Upper lobe of left lung (tissue), 6 donors: ENCODE measurements around the gene PUDP. TPM values are rescaled to one million over a fixed set of nuclear protein-coding genes. Genes with fewer than 3 reads are reported as not detected.
A peak's percentile ranks its signal among the peaks of the same experiment; 100 is the strongest.

ENCODE experiments used
- ATAC-seq, 2 donors: fragments of 200-7000 bp; cut with Tn5 transposase; one replicate each; pipeline ENCODE4 v1.9.1; 2022; ENCODE audit warnings: mild to moderate bottlenecking in 2 of 2, moderate library complexity in 2 of 2; ENCODE audit not compliant: low FRiP score in 2 of 2
- DNase-seq, 2 donors: peaks; one replicate each; pipeline ENCODE4 v3.0.0-alpha.2; 2019 to 2020
- H3K27ac ChIP-seq, 4 donors: fragments of 200-600 bp; sonication (generic); one replicate each; pipeline ENCODE4 v1.5.1; 2016 to 2019
- H3K27me3 ChIP-seq, 4 donors: fragments of 200-600 bp; sonication (generic); one replicate each; pipeline ENCODE4 v1.5.1; 2017 to 2019
- H3K36me3 ChIP-seq, 4 donors: fragments of 200-600 bp; sonication (generic); one replicate each; pipeline ENCODE4 v1.5.1; 2016 to 2019
- H3K4me1 ChIP-seq, 4 donors: fragments of 200-600 bp; sonication (generic); one replicate each; pipeline ENCODE4 v1.5.1; 2018 to 2019
- H3K4me3 ChIP-seq, 4 donors: fragments of 200-600 bp; sonication (generic); one replicate each; pipeline ENCODE4 v1.5.1; 2017 to 2019; ENCODE audit warnings: mild to moderate bottlenecking in 2 of 4, moderate library complexity in 1 of 4
- H3K9me3 ChIP-seq, 4 donors: fragments of 200-600 bp; sonication (generic); one replicate each; pipeline ENCODE4 v1.5.1; 2018 to 2019
- EP300 ChIP-seq, 4 donors: sonication (generic); formaldehyde crosslinking; IDR thresholded peaks; one replicate each; pipeline ENCODE4 v1.5.1; 2017; ENCODE audit warnings: antibody characterized with exemption in 4 of 4, control low read depth in 2 of 4
- POLR2A ChIP-seq, 4 donors: fragments of 450-650 bp; IDR thresholded peaks; one replicate each; pipeline ENCODE4 v1.5.1; 2016 to 2017; ENCODE audit warnings: antibody characterized with exemption in 4 of 4, mild to moderate bottlenecking in 2 of 4
- POLR2AphosphoS5 ChIP-seq, 2 donors: sonication (generic); formaldehyde crosslinking; IDR thresholded peaks; one replicate each; pipeline ENCODE4 v1.5.1; 2017; ENCODE audit warnings: antibody characterized with exemption in 2 of 2
- WGBS, 2 donors: methylation state at CpG; one replicate each; pipeline ENCODE4 v1.1.5; 2017 to 2018; 5-methylcytosine and 5-hydroxymethylcytosine counted together
- total RNA-seq, 6 donors: library from RNA; depleted of rRNA in 4 of 6; stranded (reverse); fragments of >200 nt in 4 of 6; gene quantifications; one replicate each; pipeline versions ENCODE4 v1.1.0 to v1.2.1, GENCODE V29; 2016 to 2021
- TF ChIP-seq, protein P1 (sequence below), 6 experiments: fragments of 450-650 bp in 4 of 6; fragments of 200-600 bp in 2 of 6; sonication (generic) in 2 of 6; IDR thresholded peaks; one replicate each; pipeline ENCODE4 v1.5.1; 2016 to 2019; ENCODE audit warnings: antibody characterized with exemption in 6 of 6
- donor health status: DM: no; HTN: no; CAD: no; lungs with moderate emphysema.
- donor health status: DM: no; HTN: yes; CAD: no; lungs with severe emphysema.

PUDP gene
- total RNA-seq, 6 donors from 2014 or later: 15.0 to 48.2 (median 25.8) TPM

DNA sequence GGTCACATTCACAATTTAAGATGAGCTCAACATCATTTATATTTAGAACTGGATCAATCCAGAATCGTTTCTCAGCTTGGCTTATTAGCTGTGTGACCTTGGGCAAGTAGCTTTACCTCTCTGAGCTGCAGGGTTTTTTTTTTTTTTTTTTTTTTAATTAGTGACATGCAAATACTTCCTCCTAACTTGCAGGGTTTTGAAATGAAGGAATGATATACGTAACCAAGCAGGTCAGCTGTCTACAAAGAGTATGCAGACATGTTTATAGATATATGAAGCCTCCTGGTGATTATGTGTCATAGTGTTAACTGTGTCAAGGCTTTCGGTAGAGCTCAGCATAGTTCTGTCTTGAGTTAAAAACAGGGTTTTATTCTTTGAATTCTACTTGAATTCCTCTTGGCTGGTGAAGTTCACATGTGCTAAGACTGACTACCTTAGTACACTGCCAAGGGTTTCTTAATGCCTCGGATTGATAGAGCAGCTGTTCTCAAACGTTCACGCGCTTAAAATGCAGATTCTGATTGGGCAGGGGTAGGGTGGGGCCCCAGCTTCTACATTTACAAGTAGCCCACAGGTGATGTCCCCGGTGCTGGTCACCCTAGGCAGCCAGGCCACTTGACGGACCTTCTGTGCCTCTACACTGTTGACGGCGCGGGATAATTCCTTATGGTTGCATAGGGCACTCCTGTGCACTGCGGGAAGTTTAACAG is 1.1 kb downstream of the PUDP start:
- Histone ChIP-seq H3K27ac (peak overlapping the region; percentile 87 to 96 (median 91)), H3K4me3 (peak overlapping the region; percentile 75 to 93 (median 88)), H3K9me3 (no peaks in the 10 kb centered on the region), H3K4me1 (peaks cover 4 to 27% (median 21%) of the 10 kb centered on the region in 4 donors), H3K27me3 (no peaks in the 10 kb centered on the region), H3K36me3 (no peaks in the 10 kb centered on the region)
- DNase-seq (peak in 1 of 2 donors; percentile 63), ATAC-seq (peak in 1 of 2 donors; percentile 67)
- 31 to 35% methylated on average over 7 to 13 of the region's 13 CpGs for WGBS, 2 donors
- no peak for TF ChIP-seq EP300 (IDR thresholded peaks at IDR 0.05)
- TF ChIP-seq, protein P1, sequence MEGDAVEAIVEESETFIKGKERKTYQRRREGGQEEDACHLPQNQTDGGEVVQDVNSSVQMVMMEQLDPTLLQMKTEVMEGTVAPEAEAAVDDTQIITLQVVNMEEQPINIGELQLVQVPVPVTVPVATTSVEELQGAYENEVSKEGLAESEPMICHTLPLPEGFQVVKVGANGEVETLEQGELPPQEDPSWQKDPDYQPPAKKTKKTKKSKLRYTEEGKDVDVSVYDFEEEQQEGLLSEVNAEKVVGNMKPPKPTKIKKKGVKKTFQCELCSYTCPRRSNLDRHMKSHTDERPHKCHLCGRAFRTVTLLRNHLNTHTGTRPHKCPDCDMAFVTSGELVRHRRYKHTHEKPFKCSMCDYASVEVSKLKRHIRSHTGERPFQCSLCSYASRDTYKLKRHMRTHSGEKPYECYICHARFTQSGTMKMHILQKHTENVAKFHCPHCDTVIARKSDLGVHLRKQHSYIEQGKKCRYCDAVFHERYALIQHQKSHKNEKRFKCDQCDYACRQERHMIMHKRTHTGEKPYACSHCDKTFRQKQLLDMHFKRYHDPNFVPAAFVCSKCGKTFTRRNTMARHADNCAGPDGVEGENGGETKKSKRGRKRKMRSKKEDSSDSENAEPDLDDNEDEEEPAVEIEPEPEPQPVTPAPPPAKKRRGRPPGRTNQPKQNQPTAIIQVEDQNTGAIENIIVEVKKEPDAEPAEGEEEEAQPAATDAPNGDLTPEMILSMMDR (IDR thresholded peaks at IDR 0.05): no peak
- no peak for TF ChIP-seq POLR2A (IDR thresholded peaks at IDR 0.05)
- TF ChIP-seq POLR2AphosphoS5 (IDR thresholded peaks at IDR 0.05): no peak

DNA sequence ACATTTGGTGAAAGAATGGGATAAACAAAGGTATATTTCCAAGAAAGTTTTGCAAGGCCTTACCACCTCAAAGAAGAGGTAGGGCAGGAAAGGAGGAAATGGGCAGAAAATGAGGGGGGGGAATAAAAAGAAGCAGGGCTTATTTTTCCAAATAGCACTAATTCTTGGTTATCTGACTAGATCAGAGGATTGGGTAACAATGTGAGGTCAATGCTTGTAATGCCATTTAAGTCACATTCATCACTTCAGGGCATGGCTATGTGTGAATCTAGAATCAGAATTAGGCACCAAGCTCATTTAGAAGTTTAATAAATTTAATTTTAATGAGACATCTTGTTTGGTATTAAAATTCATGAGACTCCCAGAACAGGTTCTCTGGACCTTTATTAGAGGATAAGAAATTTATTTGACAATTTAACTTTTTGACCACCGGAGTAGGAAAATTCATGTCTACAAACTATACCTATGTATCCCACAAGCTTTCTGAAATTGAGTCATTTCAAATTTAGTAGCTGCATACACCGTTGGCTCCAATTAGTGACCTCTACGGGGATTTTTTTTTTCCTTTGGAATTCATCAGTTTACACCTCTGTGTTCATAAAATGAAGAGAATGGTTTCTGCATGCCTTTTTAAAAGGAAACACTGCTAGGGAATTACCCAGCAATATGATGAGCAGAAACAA is 1.8 kb downstream of the PUDP start:
- peaks cover 4 to 27% (median 21%) of the 10 kb centered on the region in 4 donors for H3K4me1 ChIP-seq
- 81 to 85% methylated on average over 3 of the region's 3 CpGs for WGBS, 2 donors
- DNase-seq (no peak), ATAC-seq (no peak)
- no peaks in the 10 kb centered on the region for H3K36me3 ChIP-seq
- no peak for TF ChIP-seq POLR2AphosphoS5 (IDR thresholded peaks at IDR 0.05)
- TF ChIP-seq EP300 (IDR thresholded peaks at IDR 0.05): no peak
- TF ChIP-seq, protein P1 (IDR thresholded peaks at IDR 0.05): no peak
- no peak for TF ChIP-seq POLR2A (IDR thresholded peaks at IDR 0.05)
- peak overlapping the region in 2 of 4 donors; percentile 30 to 57 for H3K27ac ChIP-seq
- H3K27me3 ChIP-seq: no peaks in the 10 kb centered on the region
- H3K9me3 ChIP-seq: no peaks in the 10 kb centered on the region
- H3K4me3 ChIP-seq: no peak overlapping the region

DNA sequence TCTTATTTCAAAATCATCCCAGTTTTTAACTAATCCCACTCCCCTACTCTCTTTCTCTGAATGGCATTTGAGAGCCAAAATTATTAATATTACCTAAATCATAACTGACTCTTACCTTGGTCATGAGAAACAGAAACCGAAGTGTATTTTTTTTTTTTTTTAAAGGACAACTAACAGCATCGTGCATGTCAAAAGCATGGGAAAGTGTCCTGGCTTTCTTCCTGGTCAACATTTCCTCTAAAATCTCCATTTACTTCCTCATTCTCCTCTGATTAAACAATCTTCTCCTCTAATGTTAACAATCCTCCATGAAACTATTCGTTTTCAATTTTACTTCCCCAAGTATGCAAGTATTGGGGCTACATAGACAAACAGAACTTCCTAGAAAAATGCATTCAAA is 2.5 kb downstream of the PUDP start:
- 2 to 10% methylated on average over 3 of the region's 3 CpGs for WGBS, 2 donors
- ATAC-seq (no peak), DNase-seq (no peak)
- peaks cover 4 to 27% (median 21%) of the 10 kb centered on the region in 4 donors for H3K4me1 ChIP-seq
- peak overlapping the region in 2 of 4 donors; percentile 30 to 57 for H3K27ac ChIP-seq
- H3K4me3 ChIP-seq: no peak overlapping the region
- TF ChIP-seq POLR2AphosphoS5 (IDR thresholded peaks at IDR 0.05) (no peak), EP300 (IDR thresholded peaks at IDR 0.05) (no peak), POLR2A (IDR thresholded peaks at IDR 0.05) (no peak)
- TF ChIP-seq, protein P1 (IDR thresholded peaks at IDR 0.05): no peak
- H3K9me3 ChIP-seq: no peaks in the 10 kb centered on the region
- H3K27me3 ChIP-seq: no peaks in the 10 kb centered on the region
- H3K36me3 ChIP-seq: no peaks in the 10 kb centered on the region

DNA sequence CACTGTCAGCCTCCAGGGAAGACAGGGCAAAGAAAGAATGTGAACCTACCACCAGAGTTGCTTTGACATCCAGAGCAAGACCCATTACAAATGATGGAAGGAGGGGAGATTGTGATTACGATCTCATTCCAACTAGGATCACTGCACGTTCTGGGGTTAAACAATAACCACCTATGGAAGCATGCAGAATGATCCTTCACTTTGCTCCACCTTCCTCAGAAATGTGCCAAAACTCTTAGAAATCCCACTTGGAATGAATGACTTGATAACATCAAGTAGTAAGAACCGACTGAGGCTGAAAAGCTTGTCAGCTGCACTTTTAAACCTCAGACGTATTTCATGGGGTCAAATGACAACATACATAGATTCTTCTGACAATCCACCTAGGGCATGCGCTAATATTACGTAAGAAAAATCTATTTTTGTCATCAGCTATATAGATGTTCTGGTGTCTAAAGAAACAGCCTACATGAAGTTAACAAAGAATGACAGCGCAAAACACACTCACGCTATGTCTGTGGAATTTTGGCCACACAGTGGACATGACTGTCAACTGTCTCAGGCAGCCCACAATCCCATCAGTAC is 3.9 kb downstream of the PUDP start:
- Histone ChIP-seq H3K4me3 (no peak overlapping the region), H3K4me1 (peaks cover 4 to 27% (median 21%) of the 10 kb centered on the region in 4 donors), H3K27me3 (no peaks in the 10 kb centered on the region), H3K36me3 (no peaks in the 10 kb centered on the region), H3K9me3 (no peaks in the 10 kb centered on the region), H3K27ac (peak overlapping the region in 1 of 4 donors; percentile 53)
- ATAC-seq (no peak), DNase-seq (no peak)
- WGBS, 2 donors: 72 to 85% methylated on average over 6 to 8 of the region's 8 CpGs
- TF ChIP-seq POLR2A (IDR thresholded peaks at IDR 0.05): no peak
- TF ChIP-seq, protein P1 (IDR thresholded peaks at IDR 0.05): no peak
- no peak for TF ChIP-seq POLR2AphosphoS5 (IDR thresholded peaks at IDR 0.05)
- no peak for TF ChIP-seq EP300 (IDR thresholded peaks at IDR 0.05)
